ENCODE measurements around the gene DPM1.

DNA sequence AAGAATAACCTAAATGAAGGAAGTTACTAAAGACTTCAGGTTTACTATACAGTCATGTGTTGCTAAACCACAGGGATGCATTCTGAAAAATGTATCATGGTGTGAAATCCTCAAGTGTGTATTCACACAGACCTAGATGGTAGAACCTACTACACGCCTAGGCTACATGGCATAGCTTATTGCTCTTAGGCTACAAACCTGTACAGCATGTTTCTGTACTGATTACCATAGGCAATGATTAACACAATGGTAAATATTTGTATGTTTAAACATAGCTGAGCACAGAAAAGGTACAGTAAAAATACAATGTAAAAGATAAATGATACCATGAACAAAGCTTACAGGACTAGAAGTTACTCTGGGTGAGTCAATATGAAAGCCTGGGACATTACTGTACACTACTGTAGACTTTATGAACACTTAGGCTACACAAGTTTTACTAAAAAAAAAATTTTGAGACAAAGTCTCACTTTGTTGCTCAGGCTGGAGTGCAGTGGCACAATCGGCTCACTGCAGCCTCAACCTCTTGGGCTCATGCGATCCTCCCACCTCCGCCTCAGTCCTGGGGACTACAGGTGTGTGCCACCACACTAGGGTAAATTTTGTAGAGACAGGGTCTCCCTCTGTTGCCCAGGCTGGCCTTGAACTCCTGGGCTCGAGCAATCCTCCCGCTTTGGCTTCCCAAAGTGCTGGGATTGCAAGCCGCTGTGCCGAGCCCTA lies 63.1 kb downstream of the DPM1 start:
- TF ChIP-seq, protein P1, sequence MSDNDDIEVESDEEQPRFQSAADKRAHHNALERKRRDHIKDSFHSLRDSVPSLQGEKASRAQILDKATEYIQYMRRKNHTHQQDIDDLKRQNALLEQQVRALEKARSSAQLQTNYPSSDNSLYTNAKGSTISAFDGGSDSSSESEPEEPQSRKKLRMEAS (IDR thresholded peaks at IDR 0.05; ENCODE audit: insufficient read depth, insufficient read length): no peak
- TF ChIP-seq, protein P2, sequence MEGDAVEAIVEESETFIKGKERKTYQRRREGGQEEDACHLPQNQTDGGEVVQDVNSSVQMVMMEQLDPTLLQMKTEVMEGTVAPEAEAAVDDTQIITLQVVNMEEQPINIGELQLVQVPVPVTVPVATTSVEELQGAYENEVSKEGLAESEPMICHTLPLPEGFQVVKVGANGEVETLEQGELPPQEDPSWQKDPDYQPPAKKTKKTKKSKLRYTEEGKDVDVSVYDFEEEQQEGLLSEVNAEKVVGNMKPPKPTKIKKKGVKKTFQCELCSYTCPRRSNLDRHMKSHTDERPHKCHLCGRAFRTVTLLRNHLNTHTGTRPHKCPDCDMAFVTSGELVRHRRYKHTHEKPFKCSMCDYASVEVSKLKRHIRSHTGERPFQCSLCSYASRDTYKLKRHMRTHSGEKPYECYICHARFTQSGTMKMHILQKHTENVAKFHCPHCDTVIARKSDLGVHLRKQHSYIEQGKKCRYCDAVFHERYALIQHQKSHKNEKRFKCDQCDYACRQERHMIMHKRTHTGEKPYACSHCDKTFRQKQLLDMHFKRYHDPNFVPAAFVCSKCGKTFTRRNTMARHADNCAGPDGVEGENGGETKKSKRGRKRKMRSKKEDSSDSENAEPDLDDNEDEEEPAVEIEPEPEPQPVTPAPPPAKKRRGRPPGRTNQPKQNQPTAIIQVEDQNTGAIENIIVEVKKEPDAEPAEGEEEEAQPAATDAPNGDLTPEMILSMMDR (IDR thresholded peaks at IDR 0.05; ENCODE audit: extremely low read depth in 1 of 2, insufficient read depth in 1 of 2, low read depth in 1 of 2, low read length in 2 of 2): no peak
- no peak for TF ChIP-seq JUN (IDR thresholded peaks at IDR 0.05; ENCODE audit: borderline replicate concordance, insufficient read depth, insufficient read length, low read depth)
- TF ChIP-seq POLR2A (IDR thresholded peaks at IDR 0.05; ENCODE audit: low read depth, low read length): no peak
- TF ChIP-seq POLR2AphosphoS5 (IDR thresholded peaks at IDR 0.05; ENCODE audit: insufficient read depth, low read depth, low read length): no peak
